NB4 (cell line): Measurements from ENCODE around the gene RAET1E.
"Not testable (repeated sequence)": the region's sequence is repeated elsewhere in the genome, so short reads cannot be mapped to it uniquely, and the experiment has no call there.

Source experiments
- DNase-seq: peaks from one replicate; pipeline ENCODE4 v3.0.0; 2010; ENCODE audit warnings: low read depth
- H3K4me3 ChIP-seq: one replicate; pipeline ENCODE4 v1.5.1; 2011; ENCODE audit warnings: mild to moderate bottlenecking, low read depth, low read length, moderate library complexity
- CTCF ChIP-seq: IDR thresholded peaks from one replicate; pipeline ENCODE4 v1.5.1; 2012; ENCODE audit warnings: low read depth, low read length
- MAX ChIP-seq: IDR thresholded peaks from 2 replicates; pipeline ENCODE4 v1.6.1; 2011; ENCODE audit warnings: low read depth, low read length
- MYC ChIP-seq: IDR thresholded peaks from 2 replicates; pipeline ENCODE4 v1.6.1; 2011; ENCODE audit warnings: low read depth, low read length
- POLR2A ChIP-seq: IDR thresholded peaks from 2 replicates; pipeline ENCODE4 v1.6.1; 2011; ENCODE audit warnings: mild to moderate bottlenecking; ENCODE audit not compliant: insufficient read length; ENCODE audit errors: extremely low read depth

The RAET1E gene

DNA sequence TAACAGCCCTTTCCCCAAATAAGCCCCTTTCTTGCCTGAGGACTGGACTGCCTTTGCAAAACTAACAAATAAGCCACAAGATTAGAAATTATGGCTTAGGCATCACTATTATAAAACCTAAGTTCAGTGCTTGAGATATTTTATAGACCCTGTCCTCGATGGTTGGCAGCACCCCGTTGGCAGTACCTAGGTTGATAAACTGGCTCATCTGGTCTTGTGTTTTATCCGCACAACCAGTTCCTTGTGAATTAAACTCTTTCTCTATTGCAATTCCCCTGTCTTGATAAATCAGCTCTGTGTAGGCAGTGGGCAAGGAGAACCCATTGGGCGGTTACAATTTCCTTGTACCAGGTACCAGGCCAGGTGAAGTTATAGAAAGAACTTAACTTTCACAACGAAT lies 40.4 kb downstream of the RAET1E start:
- DNase-seq = no peak
- TF ChIP-seq CTCF = no peak
- TF ChIP-seq POLR2A = no peak
- no peak for TF ChIP-seq MAX
- no peak for TF ChIP-seq MYC
- H3K4me3 ChIP-seq = no peak overlapping the region

GRCh38 chr6:149856256-149856994 lies 41.5 kb downstream of the RAET1E start:
- no peak overlapping the region for H3K4me3 ChIP-seq
- DNase-seq = no peak
- no peak for TF ChIP-seq POLR2A

DNA sequence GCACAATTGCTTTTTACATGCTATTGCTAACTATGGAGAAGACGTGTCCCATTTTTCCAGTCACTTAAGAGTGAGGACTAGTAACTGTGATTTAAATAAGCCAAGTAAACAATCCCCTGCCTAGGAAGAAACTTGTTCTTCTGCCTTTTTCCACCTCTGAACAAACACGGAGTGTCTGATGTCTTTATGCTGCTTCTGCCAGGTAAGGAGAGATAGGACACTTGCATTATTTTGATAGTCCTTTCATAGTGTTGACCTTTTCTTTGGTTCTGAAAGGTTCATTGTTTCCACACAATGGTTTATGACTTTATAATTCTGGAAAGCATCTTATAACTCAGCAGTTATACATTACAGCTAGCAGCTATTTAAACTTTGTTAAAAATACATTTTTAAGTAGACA lies 42.2 kb downstream of the RAET1E start:
- TF ChIP-seq CTCF = no peak
- TF ChIP-seq MYC = no peak
- TF ChIP-seq POLR2A = no peak
- TF ChIP-seq MAX = no peak
- DNase-seq = no peak
- H3K4me3 ChIP-seq = no peak overlapping the region

DNA sequence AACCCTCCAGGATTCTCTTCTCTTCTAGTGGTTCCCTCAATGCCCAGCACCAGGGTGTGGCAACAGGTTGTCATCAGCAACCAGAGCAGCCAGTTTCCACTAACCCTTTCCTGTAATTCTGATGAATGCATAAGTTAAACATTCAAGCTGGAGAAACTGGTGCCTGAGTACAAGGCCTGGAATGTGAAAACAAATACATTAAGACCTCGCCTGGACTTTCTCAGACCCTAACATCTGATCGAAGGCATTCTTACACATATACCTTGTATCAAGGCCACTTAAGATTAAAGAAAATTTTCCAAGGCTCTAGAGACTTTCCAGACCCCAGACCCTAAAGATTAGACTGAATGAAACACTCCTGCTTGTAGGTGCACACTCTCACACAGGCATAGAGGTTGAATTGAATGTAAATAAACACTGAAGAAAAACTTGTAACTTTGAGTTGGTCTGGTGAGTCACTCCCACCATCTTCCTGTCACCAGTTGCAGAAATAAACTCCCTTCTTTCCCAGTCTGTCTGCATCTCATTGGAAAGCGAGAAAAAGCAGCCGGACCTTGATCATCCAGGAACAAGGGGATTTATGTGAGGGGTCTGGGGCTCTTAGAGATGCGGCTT lies 42.8 kb downstream of the RAET1E start:
- no peak for DNase-seq
- H3K4me3 ChIP-seq = no peak overlapping the region
- TF ChIP-seq MAX = no peak
- TF ChIP-seq POLR2A = no peak
- no peak for TF ChIP-seq CTCF
- no peak for TF ChIP-seq MYC

- no peak overlapping the region for H3K4me3 ChIP-seq
- no peak for TF ChIP-seq POLR2A
- TF ChIP-seq MYC = no peak
- TF ChIP-seq CTCF = no peak
- no peak for TF ChIP-seq MAX
- DNase-seq = no peak
These were observed 43.4 kb downstream of the RAET1E start for GRCh38 chr6:149854532-149854931.

DNA sequence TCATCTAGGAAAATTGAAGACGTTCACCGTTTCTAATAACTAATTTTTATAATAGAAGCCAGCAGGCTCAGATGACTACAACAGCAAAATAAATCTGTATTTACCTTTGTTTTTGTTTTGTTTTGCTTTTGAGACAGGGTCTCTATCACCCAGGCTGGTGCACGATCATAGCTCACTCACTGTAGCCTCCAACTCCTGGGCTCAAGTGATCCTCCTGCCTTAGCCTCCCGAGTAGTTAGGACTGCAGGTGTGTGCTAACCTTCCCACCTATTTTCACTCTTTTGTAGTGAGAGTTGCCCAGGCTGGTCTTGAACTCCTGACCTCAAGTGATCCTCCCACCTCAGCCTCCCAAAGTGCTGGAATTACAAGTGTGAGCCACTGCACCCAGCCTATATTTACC lies 43.9 kb downstream of the RAET1E start:
- DNase-seq, H3K4me3 ChIP-seq: not testable (repeated sequence)

- DNase-seq = no peak
- TF ChIP-seq MYC = no peak
- TF ChIP-seq MAX = no peak
- TF ChIP-seq POLR2A = no peak
- no peak for TF ChIP-seq CTCF
- H3K4me3 ChIP-seq = no peak overlapping the region
These were observed 45.0 kb downstream of the RAET1E start for GRCh38 chr6:149852881-149853280.
